Activated CD4-positive, alpha-beta T cell treated with anti-CD3 and anti-CD28 coated beads, Interleukin-2, amount 50 U/mL, for 24 hours (primary cell): ENCODE data around the gene PDGFRB.

ENCODE experiments used
- DNase-seq, 2 donors: peaks; one replicate each; pipeline ENCODE4 v3.0.0-alpha.2; 2020; ENCODE audit warnings: low read depth in 1 of 2, low spot score in 1 of 2

The PDGFRB gene

DNA sequence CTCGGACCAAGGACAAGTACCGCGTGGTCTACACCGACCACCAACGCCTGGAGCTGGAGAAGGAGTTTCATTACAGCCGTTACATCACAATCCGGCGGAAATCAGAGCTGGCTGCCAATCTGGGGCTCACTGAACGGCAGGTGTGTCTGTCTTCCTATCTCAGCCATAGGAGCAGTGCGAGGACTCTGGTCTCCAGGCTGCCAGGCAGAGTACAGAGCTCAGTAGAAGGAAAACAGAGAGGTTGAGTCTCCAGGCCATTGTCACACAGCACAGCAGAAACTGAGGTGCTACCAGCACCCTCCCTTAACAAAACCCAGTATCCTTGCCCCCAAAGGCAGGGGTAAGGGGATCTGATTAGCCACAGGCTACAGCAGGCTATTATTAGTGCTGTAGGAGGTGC is 27.1 kb upstream of the PDGFRB start:
- DNase-seq: no peak

DNA sequence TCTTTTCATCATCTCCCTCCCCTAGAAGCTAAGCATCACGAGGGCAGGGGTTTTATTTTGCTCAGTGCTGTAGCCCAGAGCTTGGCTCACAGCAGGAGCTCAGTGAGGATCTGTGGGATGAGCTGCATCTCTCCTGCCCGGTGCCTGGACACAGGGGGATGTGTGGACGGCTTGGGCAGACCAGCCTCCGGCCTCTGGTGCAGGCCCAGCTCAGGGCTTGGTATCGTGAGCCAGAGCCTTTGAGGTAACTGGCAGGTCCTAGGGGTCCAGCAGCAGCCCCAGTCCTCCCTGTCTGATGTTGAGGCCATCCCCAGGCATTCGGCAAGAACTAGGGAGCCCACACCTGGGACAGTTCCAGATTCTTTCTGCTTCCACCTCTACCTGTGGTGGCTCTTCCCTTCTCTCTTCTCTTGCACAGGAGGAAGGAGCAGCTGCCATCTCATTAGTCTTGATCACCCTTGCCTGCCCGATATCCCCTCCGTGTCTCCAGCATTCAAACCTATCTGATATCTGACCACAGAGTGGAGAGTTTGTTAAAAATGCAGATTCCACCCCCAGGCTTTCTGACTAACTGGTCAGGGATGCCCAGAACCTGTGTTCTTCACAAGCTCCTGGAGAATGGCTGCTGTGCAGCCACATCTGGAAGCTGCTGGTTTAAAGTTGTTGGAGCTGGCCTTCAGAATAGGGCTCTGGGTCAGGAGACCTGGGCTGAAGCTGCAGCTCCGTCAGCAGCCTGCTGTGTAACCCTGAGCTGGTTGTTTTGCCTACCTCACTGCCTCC is 26.3 kb upstream of the PDGFRB start:
- no peak for DNase-seq

DNA sequence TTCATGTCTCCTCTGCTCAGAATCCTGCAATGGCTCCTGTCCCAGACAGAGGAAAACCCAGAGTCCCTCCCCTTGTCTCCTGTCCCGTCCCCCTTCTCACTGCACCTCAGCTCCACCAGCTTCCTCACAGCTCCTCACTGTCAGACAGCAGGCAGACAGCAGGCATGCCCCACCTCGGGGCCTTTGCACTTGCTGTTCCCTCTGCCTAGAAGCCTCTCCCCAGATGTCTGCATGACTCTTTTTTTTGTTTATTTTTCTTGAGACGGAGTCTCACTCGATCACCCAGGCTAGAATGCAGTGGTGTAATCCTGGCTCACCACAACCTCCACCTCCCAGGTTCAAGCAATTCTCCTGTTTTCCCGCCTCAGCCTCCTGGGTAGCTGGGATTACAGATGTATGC is 25.4 kb upstream of the PDGFRB start:
- DNase-seq: no peak

DNA sequence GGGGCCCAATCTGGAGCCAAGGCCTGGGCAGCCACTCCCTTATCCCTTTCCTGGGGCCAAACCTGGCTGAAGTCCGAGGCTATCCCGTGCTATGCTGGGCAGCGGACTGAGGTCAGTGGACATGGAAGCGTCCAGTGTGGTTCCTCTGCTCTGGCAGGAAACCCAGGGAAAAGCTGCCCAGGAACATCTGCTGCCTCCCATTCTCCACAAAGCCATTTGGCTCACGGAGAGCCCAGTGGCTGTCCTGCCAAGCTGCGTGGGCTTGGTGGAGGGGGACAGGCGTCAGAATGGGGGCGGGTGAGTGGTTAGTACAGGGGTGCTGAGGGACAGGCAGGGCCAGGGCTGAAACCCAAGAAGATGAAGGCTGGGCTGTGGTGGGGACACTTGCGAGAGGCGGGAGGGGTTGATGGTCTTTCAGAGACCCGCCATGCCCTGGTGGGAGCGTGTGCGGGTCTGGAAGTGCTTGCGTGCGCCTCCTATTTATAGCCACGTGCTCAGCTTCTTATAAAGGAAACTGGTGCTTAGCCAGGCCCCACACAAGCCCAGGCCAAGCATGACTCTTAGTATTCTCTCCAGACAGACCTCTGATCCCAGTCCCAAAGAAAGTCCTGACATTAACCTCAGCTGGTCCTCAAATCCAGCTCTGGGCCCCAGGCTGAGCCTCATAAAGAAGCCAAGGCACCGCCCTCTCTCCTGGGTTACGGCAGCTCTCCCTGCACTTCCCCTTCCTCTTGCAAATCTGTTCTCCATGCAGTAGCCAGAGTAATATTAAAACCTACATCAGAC is 24.8 kb upstream of the PDGFRB start:
- DNase-seq: no peak

DNA sequence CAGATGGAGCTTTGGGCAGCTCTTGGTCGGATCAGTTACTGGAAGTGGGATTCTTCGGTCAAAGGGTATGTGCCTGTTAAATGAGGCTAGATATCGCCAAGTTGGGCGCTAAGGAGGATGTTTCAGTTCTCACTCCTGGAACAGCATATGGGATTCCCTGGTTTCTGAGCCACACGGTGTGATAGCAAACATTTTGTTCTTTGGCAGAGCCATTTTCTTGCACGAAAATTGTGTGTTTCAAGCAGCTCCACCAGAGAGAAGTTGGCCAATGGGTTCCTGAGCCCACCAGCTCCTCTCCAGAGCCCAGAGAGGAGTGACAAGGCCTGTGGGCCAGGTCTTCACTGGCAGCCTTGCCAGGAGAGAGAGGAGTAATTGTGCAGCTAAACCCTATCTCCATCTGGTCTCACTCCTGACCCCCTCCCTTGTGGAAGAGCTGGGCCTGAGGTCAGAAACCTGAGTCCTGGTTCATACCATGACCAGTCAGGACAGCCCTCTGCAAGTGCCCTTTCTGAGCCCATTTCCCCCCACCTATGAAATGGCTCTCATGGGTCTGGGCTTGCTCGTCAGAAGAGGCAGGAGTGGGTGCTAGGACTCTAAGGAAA is 23.5 kb upstream of the PDGFRB start:
- no peak for DNase-seq

DNA sequence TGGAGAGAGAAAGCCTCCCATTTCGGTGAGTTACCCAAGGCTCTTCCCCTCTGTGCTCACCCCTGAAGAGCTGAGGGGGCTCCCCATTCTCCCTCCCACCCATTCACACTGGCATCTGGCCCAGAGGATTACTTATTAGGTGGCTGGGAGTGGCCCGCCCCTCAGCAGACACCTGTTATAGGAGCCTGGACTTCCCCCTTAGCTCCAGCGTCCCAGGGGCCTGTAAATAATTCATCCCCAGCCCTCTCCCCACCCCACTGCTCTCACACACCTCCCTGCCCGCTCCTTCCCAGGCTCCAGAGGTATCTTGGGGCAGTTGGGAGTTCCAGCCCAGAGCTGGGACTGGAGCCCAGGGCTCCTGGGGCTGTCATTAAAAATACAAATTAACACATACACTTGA is 22.6 kb upstream of the PDGFRB start:
- DNase-seq: no peak

DNA sequence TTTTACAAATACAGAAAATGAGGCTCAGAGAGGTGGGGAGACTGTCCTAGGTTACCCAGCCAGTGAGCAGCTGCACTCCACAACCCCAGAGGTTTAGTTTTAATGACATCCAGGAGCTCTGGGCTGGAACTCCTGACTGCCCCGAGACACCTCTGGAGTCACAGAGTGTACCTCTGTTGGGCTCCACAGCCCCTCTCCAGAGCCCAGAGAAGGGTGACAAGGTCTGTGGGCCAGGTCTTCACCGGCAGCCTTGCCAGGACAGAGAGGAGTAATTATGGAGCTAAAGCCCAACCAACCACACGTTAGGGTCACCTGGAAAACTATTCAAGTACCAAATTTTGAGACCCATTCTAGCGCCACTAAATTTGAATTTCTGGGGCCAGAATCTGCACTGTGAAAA is 22.1 kb upstream of the PDGFRB start:
- no peak for DNase-seq

DNA sequence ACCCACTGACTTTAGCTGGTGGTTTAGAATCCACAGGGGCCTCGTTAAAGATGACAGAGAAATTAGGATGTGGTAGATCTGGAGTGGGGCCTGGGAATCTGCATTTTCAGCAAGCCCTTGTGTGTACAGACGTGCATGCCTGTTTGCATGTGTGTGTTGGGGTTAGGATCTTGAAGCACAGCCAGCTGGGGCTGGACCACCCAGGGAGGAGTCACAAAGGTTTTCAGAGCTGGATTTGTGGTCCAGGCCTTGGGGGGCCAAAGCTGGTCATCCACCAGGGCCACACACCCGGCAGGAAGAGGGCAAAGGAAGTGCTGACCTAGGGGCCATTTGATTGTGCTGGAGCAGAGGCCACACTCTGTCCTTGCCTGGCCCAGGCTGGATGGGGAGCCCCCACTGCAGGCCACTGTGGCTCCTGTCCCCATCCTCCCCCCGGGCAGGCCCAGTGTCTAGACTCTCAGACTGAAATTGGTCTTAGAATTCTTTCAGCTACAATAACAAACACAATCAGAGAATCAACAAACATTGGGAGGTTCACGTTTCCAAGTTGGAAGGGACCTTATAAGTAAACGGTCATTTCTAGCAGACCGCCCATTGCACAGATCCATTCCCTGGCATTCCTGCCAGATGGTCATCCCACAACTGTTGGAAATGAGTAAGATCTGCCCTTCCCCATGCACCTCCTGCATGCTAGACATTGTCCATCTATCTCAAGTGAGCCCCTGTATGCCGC is 21.3 kb upstream of the PDGFRB start:
- no peak for DNase-seq

DNA sequence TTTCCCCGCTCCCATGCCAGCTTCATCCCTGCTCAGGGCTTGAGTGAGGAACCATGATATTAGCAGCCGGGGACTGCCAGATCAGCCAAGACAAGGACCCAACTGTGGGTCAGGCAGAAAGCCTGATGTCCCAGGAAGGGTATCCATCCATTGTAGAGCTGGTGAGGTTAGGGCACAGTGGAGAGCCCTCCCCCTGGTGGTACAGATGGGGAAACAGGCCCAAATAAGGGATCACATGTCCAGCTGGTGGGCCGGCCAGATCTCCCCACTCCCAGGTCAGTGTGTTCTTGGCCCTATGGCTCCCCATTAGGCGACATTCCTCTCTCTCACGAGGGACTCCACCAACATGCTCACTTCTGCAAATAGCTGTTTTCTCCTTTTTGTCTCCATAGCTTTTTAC is 19.9 kb upstream of the PDGFRB start:
- no peak for DNase-seq

DNA sequence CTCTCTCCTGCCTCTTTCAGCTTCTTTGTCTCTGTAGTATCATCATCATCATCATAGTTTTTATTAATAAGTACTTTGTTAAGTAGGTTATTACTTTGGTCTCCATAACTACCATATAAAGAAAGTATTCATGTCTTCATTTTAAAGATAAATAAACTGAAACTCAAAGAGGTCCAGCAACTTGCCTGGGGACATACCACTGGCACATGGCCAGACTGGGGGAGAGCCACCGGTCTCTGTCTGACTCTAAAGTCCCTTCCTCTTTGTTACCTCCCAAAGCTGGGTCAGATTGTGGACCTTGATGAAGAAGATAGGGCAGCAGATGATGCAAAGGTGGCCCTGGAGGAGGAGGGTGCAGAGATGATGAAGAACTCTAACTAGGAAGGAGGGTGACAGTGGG is 19.4 kb upstream of the PDGFRB start:
- no peak for DNase-seq

DNA sequence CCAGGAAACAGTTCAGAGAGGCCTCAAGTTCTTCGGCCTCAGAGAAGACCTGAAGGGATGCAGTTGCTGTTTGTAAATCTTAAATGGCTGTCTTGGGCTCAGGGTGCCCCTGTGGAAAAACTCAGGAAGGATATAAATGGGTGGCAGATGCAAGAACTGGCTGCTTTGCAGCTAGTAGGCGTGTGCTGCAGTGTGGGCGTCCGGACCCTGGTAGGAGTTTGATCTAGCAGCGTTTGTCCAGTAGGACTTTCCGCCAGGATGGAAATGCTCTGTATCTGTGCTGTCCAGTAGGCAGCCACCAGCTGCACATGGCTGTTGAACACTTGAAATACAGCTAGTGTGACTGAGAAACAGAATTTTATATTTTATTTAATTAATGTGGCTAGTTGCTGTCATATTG is 18.6 kb upstream of the PDGFRB start:
- no peak for DNase-seq

DNA sequence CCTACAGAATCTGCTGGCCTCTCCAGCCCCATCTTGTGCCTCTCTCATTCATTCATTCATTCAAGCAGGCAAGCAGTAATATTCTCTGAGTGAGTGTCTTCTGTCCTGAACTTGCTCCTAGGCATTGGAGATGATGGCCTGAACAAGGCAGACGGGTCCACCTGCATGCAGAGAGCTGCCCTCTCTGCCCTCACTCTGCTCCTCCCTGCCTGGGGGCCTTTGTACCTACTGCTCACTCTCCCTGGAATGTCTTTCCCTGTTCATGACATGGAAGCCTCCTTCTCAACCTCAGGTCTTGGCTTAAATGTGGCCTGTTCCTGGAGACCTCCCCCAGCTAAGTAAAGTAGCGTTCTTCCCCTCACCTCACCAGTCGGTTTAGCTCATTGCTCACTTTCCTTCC is 17.5 kb upstream of the PDGFRB start:
- no peak for DNase-seq

DNA sequence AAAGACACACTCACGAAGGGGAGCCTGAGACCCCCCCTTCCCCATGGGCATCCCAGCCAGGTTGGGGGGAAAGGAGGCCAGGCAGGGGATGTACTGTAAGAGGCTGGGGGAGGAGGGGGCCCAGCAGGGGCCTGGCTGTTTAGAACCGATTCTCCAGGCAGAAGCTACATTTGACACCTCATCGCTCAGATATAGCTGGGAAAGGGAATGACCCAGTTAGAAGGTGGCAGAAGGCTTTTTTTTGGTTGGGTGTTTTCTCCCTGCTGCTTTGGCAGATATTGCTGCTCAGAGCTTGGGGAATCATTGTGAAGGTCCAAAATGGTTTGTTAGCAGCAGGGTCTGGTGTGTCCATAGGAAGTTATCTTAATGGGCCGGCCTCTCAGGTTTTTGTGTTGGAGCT is 16.9 kb upstream of the PDGFRB start:
- DNase-seq: no peak

DNA sequence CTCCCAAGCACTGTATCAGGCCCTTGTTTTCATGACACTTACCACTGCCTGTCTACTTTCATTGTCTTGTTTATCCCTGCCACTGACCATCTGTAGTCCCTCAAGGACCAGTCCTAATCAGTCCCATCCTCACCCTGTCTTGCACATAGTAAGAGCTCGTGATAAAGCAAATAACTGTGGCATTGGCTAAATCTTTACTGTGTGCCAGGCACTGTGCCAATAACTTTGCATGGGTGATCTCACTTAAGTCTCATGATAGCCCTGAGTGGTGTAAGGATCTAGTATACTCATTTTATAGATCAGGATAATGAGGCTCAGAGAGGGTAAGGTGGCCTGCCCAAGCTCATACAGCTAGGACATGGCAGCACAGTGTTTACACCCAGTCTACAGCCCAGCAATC is 16.5 kb upstream of the PDGFRB start:
- DNase-seq: no peak

DNA sequence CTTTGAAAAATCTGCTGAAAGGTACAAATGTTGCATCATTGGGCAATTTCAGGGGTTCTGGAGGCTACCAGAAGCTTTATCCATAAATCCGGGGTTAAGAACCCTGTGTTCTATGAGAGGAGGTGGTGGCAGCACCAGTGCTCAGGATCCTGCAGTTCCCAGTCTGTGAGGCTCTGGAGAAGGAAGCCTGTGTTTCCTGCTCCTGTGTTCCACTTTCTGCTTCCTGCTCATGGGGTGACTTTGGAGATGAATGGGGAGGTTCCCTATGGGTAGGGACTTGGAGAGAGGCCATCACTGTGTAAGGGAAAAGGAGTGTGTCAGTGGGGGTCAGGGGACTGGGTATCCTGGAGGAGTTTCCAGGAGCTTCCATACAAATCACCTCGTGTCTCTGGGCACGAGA is 13.2 kb upstream of the PDGFRB start:
- no peak for DNase-seq

DNA sequence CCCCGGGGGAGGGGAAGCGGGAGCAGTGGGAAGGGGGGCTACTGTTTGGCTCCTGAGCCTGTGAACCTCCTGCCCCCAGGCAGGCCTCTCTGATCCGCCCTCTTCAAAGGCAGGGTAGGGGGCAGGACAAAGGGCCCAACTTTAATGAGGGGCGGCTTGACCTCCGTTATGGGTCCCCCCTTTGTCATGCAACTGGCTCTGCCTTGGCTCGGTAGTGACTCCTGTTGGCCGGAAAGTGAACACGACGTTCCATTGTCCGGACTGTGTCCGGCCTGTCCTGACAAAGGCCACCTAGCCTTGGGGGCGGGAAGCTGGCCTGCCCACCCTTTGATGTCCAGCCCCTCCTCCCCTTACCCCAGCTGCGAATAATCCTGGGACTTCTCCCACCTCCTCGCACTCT is 12.3 kb upstream of the PDGFRB start:
- no peak for DNase-seq

DNA sequence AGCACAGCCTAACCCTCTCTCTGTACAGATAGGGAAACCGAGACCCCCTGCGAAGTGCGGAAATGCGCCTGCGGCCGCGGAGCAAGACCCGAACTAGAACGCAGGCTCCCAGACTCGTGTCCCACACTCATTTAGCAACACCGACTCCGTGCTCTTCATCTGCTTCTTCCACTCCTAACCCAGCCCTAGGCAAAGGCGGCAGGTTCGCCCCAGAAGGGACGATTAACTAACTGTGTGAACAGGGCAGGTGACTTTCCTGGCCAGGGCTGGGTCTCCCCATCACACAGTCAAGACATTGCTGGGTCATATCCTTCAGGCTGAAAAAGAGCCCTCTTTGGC is 11.8 kb upstream of the PDGFRB start:
- no peak for DNase-seq

DNA sequence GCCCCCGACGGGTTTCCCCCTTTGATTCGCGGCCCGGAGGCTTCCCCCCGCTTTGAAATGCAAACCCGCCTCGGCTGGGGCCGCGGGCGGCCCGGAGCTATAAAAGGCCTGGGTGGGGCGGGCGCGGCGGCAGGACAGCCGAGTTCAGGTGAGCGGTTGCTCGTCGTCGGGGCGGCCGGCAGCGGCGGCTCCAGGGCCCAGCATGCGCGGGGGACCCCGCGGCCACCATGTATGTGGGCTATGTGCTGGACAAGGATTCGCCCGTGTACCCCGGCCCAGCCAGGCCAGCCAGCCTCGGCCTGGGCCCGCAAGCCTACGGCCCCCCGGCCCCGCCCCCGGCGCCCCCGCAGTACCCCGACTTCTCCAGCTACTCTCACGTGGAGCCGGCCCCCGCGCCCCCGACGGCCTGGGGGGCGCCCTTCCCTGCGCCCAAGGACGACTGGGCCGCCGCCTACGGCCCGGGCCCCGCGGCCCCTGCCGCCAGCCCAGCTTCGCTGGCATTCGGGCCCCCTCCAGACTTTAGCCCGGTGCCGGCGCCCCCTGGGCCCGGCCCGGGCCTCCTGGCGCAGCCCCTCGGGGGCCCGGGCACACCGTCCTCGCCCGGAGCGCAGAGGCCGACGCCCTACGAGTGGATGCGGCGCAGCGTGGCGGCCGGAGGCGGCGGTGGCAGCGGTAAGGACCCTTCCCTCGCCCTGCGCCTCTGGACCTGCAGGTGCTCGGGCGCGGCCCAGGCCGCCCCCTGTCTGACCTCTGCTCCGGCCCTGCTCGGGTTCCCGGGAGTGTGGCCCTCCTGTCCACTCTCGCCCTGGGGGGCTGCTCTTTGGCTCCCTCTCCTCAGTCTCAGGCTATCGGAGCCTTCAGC is 11.2 kb upstream of the PDGFRB start, which contains the start of gene CDX1:
CDX1 (plus strand) TSS at position 129 of the 862 bp plus-strand sequence; CDS start at position 228, 99 bp downstream.
- no peak for DNase-seq

DNA sequence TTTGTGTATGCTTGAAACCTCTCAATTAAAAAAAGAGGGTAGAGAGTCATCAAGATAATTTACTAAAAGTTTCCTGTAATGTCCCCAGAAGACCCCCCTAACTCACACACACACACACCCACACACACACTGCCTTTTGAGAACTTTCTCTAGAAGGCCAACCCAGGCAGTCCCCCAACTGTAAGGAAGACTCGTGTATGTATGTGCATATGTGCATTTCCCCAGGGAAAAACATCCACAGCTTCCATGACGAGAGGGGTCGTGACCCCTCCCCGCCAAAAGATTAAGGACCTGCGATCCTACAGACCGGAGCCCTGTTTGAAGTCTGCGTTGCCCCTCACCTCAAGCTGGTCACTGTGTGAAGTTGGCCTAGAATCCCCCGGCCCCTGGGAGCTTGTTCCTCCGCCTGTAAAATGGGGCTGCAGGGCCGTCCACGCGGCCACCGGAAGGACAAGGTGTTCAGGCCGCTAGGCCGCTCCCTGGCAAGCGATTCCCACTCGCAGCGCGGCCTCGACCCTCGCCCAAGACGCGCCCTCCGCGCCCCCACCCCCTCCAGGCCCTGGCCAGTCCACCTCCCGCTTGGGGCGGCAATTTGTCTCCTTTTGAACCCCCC is 10.5 kb upstream of the PDGFRB start:
- no peak for DNase-seq
